ENCODE measurements around the gene FADS1. TPM values are rescaled to one million over a fixed set of nuclear protein-coding genes. Genes with fewer than 3 reads are reported as not detected.
A peak's percentile ranks its signal among the peaks of the same experiment; 100 is the strongest.

FADS1 gene
- total and polyA plus RNA-seq, 2 donors (not counting 3 experiments of a cell fraction or from before 2014, with no cell fraction given), result 110 to 121 TPM

GRCh38 chr11:61776561-61777075 is 40.2 kb downstream of the FADS1 start:
- Histone ChIP-seq H3K4me3 (replicated peaks in 1 of 3; ENCODE audit: insufficient read depth in 1 of 3, low read depth in 1 of 3, low read length in 3 of 3) (no peak overlapping the region), H3K9me3 (replicated peaks; ENCODE audit: control insufficient read depth, insufficient read depth, low read length) (no peaks in the 10 kb centered on the region), H3K27ac (ENCODE audit: insufficient read depth, low read depth, low read length) (no peak overlapping the region), H4K20me1 (replicated peaks; ENCODE audit: control insufficient read depth, extremely low read depth, insufficient read depth, low read length) (no peaks in the 10 kb centered on the region), H3K4me1 (ENCODE audit: control insufficient read depth, extremely low read depth, insufficient read depth, low read length) (peaks cover 6% of the 10 kb centered on the region), H3K9ac (replicated peaks; ENCODE audit: extremely low read depth, insufficient read depth, low read length) (no peak overlapping the region), H3K27me3 (ENCODE audit: control insufficient read depth in 2 of 2, insufficient read depth in 2 of 2, low read length in 2 of 2) (no peaks in the 10 kb centered on the region), H3K9me1 (replicated peaks; ENCODE audit: control insufficient read depth, extremely low read depth, insufficient read depth, low read length) (no peaks in the 10 kb centered on the region), H3K4me2 (ENCODE audit: insufficient read depth, low read length) (no peak overlapping the region), H2AFZ (ENCODE audit: low read depth, low read length) (no peak overlapping the region), H3K36me3 (ENCODE audit: control insufficient read depth in 2 of 2, extremely low read depth in 1 of 2, insufficient read depth in 2 of 2, low read length in 2 of 2) (no peaks in the 10 kb centered on the region), H3K79me2 (ENCODE audit: control insufficient read depth, insufficient read depth, low read length) (no peaks in the 10 kb centered on the region)
- DNase-seq (ENCODE audit: low read depth, low spot score) (peak; percentile 50), FAIRE-seq (peak; percentile 55)
- dilution Hi-C loops (cut with MboI; ENCODE audit: extremely low pct_ligation_motif_present, low sequenced_read_pairs) (no loop called here), intact Hi-C loops (cut with micrococcal nuclease) (loop anchor here (1.0 kb wide), 2 partner anchors 24 to 29 kb away; partner anchors contain the start of gene MYRF)
- ChIA-PET POLR2A (no interaction called here), CTCF (interaction anchor here (1.0 to 4.1 kb wide), 5 partner anchors 10 to 332 kb away, joined by 4 to 91 read pairs (median 5); no protein-coding TSS in a partner anchor)
- no TSS peak for BruUV-seq (replicated peaks)
- TF ChIP-seq POLR2A (IDR thresholded peaks at IDR 0.05; ENCODE audit: low read depth, low read length) (no peak), EZH2 (IDR thresholded peaks at IDR 0.05; ENCODE audit: borderline replicate concordance, low read depth, low read length, severe bottlenecking) (no peak), CTCF (IDR thresholded peaks at IDR 0.05; ENCODE audit: extremely low read depth in 1 of 2, insufficient read depth in 1 of 2, low read depth in 1 of 2, low read length in 2 of 2) (peak; percentile 72 to 86)

Measured in endothelial cell of umbilical vein (primary cell).